HG03521 (cell line): ENCODE measurements around the gene AHNAK2.

Experiments
- ATAC-seq: cut with Tn5 transposase; IDR thresholded peaks from one replicate; pipeline ENCODE4 v1.9.1; 2021; ENCODE audit warnings: mild to moderate bottlenecking, moderate library complexity; ENCODE audit not compliant: unreplicated experiment

The AHNAK2 gene

DNA sequence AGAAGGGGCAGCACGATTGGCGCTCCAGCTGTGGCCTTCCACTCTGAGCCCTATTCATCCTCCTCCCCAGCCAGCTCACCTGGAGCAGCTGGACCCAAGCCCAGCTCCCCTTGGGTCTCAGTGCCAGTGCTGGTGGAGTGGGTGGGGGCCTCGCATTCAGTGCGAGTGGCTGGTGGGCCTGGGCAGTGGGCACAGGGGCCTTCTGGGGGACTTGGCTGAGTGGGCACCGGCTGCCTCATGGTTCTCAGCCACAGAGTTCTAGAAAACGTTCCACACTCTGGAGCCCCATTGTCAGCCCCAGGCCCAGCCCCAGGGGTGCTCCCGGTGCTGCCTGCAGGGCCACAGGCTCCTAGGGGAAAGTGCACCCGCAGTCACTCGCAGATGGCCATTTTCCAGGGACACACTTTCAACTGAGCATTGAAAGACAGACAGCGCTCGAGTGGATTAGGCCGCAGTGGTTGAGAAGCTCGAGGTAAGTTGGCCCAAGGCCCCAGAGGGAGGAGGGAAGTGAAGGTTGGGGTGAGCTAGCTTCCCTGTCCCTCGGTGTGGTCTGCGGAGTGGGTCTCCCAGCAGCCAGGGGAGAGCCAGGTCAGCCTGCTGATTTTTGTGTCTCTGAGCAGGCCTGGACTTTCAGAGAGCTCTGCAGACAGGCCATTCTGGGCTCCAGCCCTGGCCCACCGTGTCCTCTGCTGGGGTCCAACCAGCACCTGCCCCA, 11.2 kb upstream of the AHNAK2 start:
- no peak for ATAC-seq

DNA sequence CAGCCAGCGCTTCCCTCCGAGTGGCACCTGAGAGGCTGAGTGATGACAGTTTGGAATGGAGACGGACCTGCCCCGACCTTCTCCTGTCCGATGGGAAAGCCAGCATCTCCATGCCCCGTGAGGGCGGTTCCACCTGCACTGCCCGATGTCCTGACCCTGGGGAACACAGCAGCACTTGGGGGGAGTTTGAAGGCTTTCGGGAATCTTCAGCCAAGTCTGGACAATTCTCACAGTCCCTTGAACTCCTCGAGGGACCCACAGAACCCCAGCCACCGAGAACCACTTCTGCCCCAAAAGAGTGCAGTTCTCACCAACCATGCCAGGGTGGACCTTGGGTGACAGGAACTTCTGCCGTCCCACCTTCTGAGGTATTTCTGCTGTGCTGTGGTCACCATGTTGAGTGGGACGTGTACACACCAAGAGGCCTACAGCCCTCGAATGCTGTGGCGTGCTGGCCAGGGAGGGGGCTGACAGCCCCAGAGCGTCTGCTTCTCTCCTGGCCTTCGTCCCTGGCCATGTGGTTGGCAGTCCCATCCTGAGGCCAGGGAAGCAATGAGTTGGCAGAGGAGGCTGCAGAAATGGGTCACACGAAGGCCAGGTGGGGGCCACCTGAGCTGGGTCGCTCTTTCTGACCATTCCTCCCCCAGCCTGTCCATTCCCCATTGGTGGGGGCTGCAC, 8.5 kb upstream of the AHNAK2 start:
- ATAC-seq = no peak

DNA sequence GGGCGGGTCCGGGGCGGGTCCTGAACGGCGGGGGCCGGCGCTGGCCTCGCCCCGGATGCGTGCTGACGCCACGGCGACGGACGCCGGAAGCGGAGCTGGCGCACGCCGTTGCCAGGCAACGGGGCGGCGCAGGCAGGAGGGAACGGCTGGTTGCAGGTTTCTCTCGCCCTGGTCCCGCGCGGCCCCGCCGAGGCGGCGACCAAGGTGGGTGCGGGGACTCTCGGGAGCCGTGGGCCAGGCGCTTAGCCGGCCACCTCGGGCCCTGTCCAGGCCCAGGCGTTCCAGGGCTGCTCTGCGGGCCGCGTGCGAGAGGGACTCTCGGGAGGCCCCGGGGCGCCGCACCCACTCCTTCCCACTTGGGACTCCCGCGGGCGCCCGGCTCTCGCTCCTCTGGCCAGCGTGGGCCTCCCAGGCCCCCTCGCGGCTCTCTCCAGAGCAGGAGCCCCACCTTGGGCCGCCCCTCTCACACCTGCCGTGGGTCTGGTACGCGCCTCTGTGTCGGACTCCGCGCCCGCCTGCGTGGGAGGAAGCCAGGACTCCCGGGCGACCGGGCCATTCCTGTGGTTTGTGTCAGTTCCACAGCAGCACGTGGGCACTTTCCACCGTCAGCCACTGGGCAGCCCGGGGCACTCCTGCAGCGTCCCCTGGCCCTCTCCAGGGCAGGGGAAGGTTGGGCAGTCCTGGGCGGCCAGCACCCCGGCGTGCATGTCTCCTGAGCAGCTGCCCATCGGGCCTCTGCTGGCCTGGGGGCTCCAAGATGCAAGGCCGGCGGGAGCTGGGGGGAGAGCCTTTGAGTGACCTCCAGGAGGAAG, 7.7 kb upstream of the AHNAK2 start, which contains the start of gene CLBA1:
Gene CLBA1, plus strand, starts transcription at position 114 of the 812 bp plus-strand sequence. Its CDS starts 644 bp downstream, at position 758.
- ATAC-seq = peak; percentile 91

DNA sequence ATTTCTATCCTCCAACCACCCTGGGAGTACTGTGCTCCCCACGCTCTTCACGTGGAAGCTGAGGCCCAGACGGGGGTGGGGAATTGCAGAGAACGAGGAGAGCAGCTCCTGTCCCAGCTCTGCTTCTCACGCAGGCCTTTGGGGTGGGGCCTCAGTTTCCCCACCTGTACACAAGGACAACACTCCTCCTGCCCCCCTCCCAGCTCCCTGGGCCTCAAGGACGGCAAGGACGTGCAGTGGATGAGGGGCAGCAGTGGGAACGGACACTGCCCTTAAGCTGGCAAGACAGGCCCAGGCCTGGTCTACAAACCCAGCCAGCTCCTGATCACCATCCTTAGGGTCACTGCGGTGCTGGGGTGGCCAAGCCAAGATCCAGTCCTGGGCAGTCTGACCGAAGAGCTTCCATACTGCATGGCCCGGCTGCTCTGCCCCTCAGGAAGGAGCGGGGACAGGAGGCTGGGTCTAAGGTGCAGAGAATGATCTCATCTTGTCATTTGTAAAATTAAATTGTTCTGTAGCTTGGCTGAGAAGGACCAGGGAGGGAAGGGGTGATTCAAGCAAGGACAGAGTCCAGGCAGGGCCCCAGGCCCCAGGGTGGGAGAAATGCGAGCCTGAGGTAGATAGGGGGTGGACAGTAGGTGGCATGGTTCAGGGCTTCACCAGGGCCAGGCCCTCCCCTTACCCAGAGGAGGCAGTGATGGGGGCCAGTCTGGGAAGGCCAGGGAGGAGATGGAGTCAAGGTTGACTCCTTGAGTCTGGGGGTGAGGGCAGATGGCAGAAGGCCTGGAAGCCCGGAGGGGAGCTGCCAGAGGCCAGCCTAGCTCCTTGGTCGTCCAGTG, 6.1 kb upstream of the AHNAK2 start:
- no peak for ATAC-seq

DNA sequence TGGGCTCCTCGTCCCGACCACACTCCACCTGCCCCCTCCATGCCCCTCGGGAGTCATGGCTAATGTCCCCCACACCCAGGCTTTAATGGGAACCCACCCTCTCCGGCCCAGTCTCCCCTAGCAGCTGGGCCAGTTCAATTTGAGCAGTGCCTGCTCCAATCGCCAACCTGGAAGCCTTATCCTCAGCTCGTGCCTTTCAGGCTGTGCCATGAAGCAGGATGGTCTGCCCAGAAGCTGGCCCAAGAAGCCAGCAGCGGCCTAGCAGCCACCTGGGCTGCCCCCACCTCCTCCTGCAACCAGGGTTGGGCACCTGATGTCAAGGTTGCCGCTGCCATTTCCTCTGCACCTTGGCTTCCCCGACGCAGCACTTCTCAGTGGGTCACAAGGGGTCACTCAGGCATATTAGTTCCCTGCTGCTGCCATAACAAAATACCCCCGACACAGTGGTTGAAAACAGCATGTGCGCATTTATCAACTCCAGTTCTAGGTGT, 5.1 kb upstream of the AHNAK2 start:
- no peak for ATAC-seq

DNA sequence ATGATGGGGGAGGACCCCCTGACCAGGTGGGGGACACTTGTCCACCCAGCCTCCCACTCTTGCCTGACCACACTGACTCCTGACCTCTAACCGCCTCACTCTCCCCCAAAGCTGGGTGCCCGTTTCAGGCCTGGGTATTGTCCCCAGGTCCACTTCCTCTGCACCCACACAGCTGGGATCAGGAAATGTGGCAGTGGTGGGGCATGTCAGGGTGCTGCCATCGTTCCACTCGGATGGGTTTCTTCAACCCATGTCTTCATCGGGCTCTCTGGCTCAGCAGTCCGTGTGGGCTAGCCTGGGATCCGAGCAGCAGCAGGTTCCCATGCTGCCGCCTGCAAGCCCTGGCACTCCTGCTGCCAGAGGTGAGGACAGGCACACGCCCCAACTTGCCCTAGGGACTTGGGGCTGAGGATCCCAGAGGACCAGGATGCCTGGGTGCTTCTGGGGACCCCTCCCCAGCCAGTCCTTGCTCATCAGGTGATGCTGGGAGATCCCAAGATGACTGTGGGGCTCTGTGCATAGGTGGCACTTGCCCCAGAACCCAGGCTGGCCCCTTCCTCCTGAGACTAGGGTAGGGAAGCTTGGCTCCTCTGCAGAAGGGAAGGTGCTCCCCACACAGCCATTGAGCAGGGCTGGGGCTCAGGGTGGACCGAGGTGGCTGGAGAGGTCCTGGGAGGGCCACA, 4.5 kb upstream of the AHNAK2 start:
- no peak for ATAC-seq

DNA sequence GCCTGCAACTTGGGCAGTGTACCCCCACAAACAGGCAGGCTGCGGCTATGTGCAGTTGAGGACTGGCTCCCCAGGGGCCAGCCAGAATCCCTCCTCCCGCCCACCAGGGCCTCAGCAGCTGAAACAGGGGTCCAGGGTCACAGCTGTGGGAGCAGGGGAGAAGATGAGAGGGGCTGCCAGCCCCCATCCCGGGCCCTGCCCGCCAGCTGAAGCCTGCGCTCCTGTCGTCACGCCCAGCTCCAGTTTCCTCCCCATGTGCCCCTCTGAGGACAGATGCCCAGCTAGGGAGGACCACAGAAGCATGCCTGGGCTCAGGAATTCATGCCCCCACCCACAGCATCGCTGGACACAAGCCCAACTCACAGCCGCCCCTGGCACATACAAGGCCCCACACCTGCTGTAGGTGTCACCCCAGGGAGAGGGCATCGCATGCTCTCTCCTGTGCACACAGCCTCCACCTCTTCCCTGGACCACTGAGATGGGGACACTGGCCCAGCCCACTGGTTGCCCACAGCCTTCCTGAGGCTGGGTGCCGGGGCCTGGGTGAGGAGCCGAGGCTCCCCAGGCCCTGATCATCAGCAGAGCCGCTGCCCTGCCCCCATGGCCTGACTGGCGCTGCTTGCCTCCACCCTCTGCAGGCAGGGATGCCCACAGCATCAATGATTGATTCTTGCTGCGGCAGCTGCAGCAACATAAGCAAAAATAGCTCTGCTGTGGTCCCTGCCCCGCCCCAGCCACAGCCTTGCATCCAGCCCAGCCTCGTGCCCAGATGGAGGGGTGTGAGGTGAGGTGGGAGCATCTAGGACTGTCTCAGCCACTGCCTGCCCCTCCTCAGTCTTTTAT, 3.7 kb upstream of the AHNAK2 start:
- ATAC-seq = no peak

DNA sequence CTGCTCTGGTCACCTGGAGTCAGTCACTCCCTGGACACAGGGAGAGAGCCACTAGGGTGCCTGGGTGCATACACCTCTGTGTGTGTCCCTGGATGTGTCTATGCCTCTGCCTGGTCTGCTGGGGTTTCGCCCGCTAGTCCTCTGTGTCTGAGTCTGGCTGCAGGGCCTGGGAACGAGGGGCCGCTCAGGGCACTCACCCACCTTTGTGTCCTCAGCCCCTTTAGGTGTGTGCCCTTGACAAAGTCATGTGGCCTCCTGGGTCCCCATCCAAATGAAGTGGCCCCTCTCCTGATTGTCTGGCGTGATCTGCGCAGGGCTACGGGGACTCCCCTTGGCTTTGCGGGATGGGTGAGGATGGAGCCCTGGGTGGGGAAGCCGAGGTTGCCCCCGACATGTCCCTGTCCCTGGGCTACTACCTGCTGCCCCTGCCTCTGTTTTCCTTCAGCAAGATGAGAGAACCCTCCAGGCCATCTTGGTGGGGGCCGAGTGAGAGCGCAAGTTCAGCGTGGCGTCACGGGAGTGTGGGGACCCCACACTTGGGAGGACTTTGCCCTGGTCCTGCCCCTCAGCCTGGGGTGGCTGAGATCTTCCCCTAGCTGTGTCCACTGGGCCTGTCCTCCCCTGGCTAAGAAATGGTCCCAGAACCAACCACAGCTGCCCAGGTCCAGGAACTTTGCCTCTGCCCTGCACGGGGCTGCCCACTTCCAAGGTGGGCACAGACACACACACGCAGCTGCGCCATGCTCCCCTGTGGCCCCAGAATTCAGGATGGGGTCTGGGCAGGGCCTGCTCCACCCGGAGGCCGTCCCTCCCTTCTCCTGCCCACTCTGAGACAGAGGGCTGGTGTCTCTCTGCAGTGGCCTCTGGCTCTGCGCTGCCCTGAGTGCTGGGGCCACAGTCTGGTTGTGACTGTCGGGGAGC, 2.7 kb upstream of the AHNAK2 start:
- ATAC-seq = no peak

DNA sequence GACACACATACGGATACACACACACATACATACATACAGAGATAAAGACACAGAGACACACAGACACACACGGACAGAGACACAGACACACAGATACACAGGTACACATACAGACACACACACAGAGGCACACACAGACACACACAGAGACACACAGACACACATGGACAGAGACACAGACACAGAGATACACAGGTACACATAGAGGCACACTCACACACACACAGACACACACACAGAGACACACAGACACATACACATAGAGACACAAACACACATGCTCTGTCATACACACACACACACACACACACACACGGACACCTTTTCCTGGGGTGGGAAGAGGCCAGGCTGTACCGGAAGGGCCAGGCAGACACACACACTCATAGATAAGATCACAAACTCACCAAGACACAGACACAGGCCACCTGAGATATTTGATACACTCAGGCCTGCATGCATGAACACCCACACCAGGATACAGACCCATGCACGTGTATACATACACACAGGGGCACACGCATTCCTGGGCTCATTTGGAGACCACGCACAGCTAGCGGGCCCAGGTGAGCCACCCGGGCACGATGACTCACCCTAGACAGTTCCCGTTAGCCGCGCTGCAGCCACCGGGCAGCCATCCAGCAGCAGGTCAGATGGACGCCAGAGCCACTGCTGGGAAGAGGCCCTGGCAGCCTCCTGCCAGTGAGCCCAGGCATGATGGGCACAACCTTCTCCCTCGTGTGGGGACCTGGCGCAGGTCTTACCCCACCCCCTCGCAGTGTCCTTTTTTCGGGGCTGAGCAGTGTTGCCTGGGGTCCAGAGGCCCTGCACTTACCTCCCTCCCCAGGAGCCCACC, 1.8 kb upstream of the AHNAK2 start:
- ATAC-seq = no peak

DNA sequence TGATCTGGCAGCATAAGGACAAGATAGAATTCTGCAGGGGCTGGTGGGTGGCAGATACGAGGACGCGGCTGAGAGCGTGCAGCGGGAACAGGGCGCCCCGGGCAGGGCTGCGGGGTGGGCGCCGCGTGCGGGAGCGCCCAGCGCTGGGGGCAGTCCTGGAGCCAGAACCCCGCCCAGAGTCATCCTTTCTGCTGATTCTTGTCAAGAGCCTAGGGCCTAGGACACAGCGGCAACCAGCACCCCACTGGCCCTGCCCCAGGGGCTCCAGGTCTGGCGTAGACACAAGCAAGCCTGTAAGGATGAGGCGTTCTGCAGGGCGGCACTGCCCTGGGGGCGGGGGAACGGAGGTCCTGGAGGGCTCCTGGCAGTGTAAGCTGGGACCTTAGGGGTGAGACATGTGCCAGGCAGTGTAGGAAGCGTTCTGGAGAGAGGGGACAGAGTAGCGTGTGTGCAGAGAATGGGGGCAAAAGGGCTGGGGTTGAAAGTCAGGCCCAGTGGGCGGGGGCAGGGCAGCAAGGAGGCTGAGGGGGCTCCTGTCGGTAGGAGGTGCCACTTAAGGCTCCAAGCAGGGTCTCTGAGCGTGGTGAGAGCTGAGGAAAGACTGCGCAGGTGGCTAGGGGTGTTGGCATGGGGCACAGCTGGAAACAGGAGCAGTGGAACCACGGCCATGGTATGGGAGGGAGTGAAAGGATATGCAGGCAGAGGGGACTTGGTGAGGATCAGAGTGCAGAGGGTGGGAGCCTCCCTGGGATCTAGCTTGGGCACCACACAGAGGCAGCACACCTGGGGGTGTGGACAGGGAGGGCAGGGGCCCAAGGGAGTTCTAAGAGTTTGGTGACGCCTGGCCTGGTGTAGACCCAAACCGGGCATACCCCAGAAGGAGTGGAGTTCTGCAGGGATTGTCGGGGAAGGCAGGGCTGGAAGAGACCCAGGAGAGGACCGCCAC, 845 bp upstream of the AHNAK2 start:
- no peak for ATAC-seq

DNA sequence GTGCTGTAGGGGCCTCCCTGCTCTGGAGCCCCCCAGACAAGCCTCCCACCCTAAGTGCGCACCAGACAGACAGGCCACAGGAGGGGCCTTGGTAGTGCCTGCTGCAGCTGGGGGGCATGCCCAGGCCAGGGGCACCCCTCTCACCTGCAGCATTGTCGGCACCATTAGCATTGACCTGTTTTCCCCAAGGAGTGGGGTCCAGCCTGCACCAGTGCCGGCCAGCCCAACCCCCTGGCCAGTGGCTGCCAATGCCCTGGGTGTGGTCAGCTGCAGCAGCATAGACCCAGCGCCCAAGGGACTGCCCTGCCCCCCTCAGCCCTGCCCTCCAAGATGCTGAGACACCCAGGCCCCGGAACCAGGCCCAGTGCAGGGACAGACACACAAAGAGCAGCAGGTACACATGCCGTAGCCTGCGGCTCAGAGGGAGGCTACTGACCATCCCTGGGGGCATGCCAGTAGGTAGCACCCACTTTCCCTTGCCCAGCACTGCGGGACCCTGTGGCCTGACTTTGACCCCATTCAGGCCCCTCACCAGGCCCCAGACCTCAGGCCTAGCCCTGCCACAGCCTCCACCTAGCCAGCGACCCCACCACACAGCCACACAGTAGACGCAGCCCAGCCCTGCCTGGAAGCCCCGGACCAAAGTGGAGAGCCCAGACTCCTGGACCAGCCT, 1.0 kb downstream of the AHNAK2 start:
- ATAC-seq = no peak

DNA sequence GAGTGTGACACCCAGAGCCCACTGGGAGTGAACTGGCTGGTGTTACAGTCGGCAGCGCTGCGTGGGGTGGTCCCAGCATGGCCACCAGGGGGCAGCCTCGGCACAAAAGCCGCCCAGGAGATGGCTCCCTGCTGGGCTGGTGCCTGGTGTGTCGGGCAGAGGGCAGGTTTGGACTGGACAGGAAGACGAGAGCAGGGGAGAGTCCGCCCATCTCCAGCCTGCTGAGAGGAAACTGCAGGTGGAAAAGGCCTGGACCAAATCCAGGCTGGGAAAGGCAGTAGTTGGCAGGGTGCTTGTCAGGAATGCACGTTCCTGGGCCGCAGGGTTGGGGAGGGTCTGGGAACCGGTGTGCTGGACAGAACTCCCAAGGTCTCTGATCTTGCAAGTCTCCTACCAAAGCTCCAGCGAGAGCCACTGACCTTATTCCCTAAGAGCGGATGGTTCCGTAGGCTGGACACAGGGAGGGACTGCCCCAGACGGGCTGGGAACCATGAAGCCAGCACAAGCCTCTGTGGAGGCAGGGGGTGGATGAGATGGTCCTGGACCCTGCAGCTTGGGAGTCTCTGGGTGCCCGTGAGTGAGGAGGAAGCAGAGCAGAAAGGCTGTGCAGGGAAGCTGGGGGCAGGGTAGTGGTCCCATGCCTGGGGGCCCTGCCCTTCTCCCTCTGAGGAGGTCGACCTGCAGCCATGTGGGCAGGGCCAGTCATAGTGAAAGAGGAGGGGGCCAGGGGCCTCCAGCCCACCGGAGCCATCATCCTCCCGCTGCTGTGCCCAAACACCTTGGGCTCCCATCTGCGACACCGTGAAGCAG, 1.8 kb downstream of the AHNAK2 start:
- ATAC-seq = no peak

DNA sequence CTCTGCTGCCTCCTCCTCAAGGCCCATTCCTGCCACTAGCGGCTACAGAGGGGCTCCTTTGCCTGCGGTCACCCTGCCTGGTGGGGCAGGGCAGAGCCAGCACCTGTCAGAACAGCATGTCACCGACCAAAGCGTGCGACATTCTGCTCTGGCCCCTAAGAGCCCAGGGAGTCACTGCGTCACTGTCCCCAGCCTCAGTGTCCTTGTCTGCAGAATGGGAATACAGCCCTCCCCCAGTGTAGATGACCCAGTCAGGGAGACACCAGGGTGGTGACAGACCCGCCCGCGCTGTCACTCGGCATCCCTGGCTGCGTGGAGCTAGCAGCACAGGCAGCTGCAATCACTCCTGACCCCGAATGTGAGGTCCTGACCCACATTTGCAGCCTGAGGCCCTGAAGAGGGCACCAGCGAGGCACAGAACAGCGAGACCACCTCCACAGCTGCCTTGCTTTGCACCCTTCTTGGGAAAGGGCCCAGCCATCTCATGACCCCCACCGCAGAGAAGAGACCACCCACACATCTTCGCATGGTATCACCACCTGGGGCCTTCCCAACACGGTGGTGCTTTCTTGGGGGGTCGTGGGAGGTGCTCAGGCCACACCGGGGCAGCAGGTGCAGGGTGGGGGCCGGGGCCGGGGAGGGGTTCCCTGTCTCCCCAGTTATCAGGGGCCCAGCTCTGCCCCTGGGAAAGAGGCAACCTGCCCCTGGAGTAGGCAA, 2.5 kb downstream of the AHNAK2 start:
- ATAC-seq = no peak
